DND-41 (cell line): Measurements from ENCODE around the gene SRPK2.

Source experiments
- CTCF ChIP-seq: IDR thresholded peaks from 2 replicates; pipeline ENCODE4 v1.5.1; 2012; ENCODE audit warnings: borderline replicate concordance, low read length, moderate library complexity, mild to moderate bottlenecking; ENCODE audit not compliant: poor library complexity, severe bottlenecking; ENCODE audit errors: extremely low read depth
- EZH2 ChIP-seq: IDR thresholded peaks from 3 replicates; pipeline ENCODE4 v1.6.1; 2012; ENCODE audit warnings: borderline replicate concordance, low read depth, mild to moderate bottlenecking, moderate library complexity, low read length, inconsistent platforms; ENCODE audit not compliant: severe bottlenecking

GRCh38 chr7:105210721-105211205, 178.0 kb downstream of the SRPK2 start:
- TF ChIP-seq CTCF, result peak; percentile 8
- no peak for TF ChIP-seq EZH2
